GM12878 (cell line): ENCODE measurements around the gene ADPRS. TPM values are rescaled to one million over a fixed set of nuclear protein-coding genes. Genes with fewer than 3 reads are reported as not detected.
A peak's percentile ranks its signal among the peaks of the same experiment; 100 is the strongest.

Source experiments
- CBFB ChIP-seq: IDR thresholded peaks from 2 replicates; pipeline ENCODE4 v1.6.1; 2016; ENCODE audit warnings: antibody characterized with exemption, low read depth
- EED ChIP-seq: sonication (generic); IDR thresholded peaks from 2 replicates; pipeline ENCODE4 v1.6.1; 2016; ENCODE audit warnings: antibody characterized with exemption, low read depth
- EP300 ChIP-seq, 2 experiments: fragments of 150-350 bp in 1 of 2; IDR thresholded peaks; 2 replicates each; pipeline ENCODE4 v1.6.1; 2011 to 2012; ENCODE audit warnings: low read depth in 2 of 2, low read length in 2 of 2, borderline replicate concordance in 1 of 2, improper control_type of control experiment in 1 of 2, inconsistent platforms in 1 of 2; ENCODE audit not compliant: control insufficient read depth in 1 of 2
- IKZF2 ChIP-seq, 2 experiments: fragments of 450-650 bp; IDR thresholded peaks; 2 replicates each; pipeline ENCODE4 v1.6.1; 2017; ENCODE audit warnings: mild to moderate bottlenecking in 2 of 2, moderate library complexity in 2 of 2
- IRF4 ChIP-seq: IDR thresholded peaks from 2 replicates; pipeline ENCODE4 v1.6.1; 2011; ENCODE audit warnings: low read depth, low read length
- NFYB ChIP-seq: IDR thresholded peaks from 2 replicates; pipeline ENCODE4 v1.6.1; 2011; ENCODE audit warnings: low read depth, mild to moderate bottlenecking, low read length, improper control_type of control experiment, moderate library complexity; ENCODE audit not compliant: insufficient read depth
- RUNX3 ChIP-seq: IDR thresholded peaks from 2 replicates; pipeline ENCODE4 v1.6.1; 2012; ENCODE audit warnings: low read length, inconsistent platforms
- SMAD5 ChIP-seq: IDR thresholded peaks from 2 replicates; pipeline ENCODE4 v1.6.1; 2016; ENCODE audit warnings: antibody characterized with exemption, low read depth
- polyA plus RNA-seq, 11 experiments: library from polyadenylated mRNA; depleted of rRNA in 4 of 11; unstranded in 6 of 11; stranded (reverse) in 5 of 11; fragments of >200 nt; fragmentation: Nextera tagmentation in 4 of 11; fragmentation: Illumina TruSeq in 1 of 11; extraction: Ambion mirVana in 4 of 11; extraction: Trizol in 1 of 11; gene quantifications; 1 replicate in 1 of 11; 2 replicates in 10 of 11; pipeline versions ENCODE4 v1.2.1 to v1.2.3, GENCODE V29; 2011 to 2016; ENCODE audit warnings: inconsistent platforms in 2 of 11, missing spikeins in 2 of 11, low read depth in 1 of 11
- total RNA-seq, 4 experiments: library from RNA; depleted of rRNA in 3 of 4; stranded (reverse); fragments of >200 nt in 3 of 4; fragmentation: Illumina TruSeq in 1 of 4; extraction: Trizol in 1 of 4; gene quantifications; 2 replicates each; pipeline versions ENCODE4 v1.2.1 to v1.2.3, GENCODE V29; 2013 to 2021
- TF ChIP-seq, protein P1 (sequence below): IDR thresholded peaks from 2 replicates; pipeline ENCODE4 v1.6.1; 2011; ENCODE audit warnings: borderline replicate concordance, low read depth, mild to moderate bottlenecking, moderate library complexity, low read length; ENCODE audit not compliant: insufficient read depth, poor library complexity, severe bottlenecking
- TF ChIP-seq, protein P2 (sequence below): fragments of 450-650 bp; IDR thresholded peaks from 2 replicates; pipeline ENCODE4 v1.6.1; 2017; ENCODE audit warnings: mild to moderate bottlenecking, moderate library complexity
- TF ChIP-seq, protein P3 (sequence below): fragments of 450-650 bp; conservative IDR thresholded peaks from 2 replicates; pipeline ENCODE4 v1.6.1; 2017; ENCODE audit warnings: mild to moderate bottlenecking, moderate library complexity
- TF ChIP-seq, protein P4 (sequence below): IDR thresholded peaks from 2 replicates; pipeline ENCODE4 v1.6.1; 2012; ENCODE audit warnings: low read depth, low read length, improper control_type of control experiment
- TF ChIP-seq, protein P5 (sequence below): IDR thresholded peaks from 2 replicates; pipeline ENCODE4 v1.6.1; 2011; ENCODE audit warnings: low read depth, low read length, improper control_type of control experiment, borderline replicate concordance
- TF ChIP-seq, protein P6 (sequence below): fragments of 150-350 bp; IDR thresholded peaks from 2 replicates; pipeline ENCODE4 v1.6.1; 2016; ENCODE audit warnings: low read depth, low read length

ADPRS gene
- total and polyA plus RNA-seq, 10 of the 15 experiments (the other 5 are each of a cell fraction or from before 2014, with no cell fraction given), result 7.6 to 57.6 (median 39.1) TPM

DNA sequence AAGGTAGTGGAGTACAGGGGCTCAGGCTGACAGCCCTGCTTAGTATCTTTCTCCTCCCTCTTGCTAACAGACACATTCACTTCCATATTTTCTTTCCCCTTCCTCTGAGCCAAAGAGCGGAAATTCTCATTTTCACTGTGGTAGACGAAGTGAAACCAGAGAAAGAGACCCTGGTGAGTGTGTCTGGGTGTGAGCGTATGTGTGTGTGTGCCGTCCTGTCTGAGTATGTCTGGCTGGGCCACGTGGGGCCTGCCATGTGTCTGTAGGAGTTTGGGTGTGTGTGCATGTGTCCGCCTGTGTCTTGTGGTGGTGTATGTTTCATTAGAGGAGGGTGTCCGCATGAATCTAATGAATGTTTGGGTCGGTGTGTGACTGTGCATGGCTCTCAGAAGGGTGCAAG is 34.7 kb downstream of the ADPRS start (continued):
- TF ChIP-seq NFYB (no peak), RUNX3 (peak; percentile 64), IKZF2 (IDR thresholded peaks at IDR 0.05) (peak; percentile 77), IRF4 (peak; percentile 60; the same call in 1 of the 2 replicates), CBFB (no peak), EP300 (IDR thresholded peaks at IDR 0.05; ENCODE audit: borderline replicate concordance in 1 of 2, control insufficient read depth in 1 of 2, low read depth in 2 of 2, low read length in 2 of 2) (no peak), SMAD5 (no peak), EED (peak; percentile 70)
- TF ChIP-seq, protein P1, sequence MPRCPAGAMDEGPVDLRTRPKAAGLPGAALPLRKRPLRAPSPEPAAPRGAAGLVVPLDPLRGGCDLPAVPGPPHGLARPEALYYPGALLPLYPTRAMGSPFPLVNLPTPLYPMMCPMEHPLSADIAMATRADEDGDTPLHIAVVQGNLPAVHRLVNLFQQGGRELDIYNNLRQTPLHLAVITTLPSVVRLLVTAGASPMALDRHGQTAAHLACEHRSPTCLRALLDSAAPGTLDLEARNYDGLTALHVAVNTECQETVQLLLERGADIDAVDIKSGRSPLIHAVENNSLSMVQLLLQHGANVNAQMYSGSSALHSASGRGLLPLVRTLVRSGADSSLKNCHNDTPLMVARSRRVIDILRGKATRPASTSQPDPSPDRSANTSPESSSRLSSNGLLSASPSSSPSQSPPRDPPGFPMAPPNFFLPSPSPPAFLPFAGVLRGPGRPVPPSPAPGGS, result no peak
- TF ChIP-seq, protein P2, sequence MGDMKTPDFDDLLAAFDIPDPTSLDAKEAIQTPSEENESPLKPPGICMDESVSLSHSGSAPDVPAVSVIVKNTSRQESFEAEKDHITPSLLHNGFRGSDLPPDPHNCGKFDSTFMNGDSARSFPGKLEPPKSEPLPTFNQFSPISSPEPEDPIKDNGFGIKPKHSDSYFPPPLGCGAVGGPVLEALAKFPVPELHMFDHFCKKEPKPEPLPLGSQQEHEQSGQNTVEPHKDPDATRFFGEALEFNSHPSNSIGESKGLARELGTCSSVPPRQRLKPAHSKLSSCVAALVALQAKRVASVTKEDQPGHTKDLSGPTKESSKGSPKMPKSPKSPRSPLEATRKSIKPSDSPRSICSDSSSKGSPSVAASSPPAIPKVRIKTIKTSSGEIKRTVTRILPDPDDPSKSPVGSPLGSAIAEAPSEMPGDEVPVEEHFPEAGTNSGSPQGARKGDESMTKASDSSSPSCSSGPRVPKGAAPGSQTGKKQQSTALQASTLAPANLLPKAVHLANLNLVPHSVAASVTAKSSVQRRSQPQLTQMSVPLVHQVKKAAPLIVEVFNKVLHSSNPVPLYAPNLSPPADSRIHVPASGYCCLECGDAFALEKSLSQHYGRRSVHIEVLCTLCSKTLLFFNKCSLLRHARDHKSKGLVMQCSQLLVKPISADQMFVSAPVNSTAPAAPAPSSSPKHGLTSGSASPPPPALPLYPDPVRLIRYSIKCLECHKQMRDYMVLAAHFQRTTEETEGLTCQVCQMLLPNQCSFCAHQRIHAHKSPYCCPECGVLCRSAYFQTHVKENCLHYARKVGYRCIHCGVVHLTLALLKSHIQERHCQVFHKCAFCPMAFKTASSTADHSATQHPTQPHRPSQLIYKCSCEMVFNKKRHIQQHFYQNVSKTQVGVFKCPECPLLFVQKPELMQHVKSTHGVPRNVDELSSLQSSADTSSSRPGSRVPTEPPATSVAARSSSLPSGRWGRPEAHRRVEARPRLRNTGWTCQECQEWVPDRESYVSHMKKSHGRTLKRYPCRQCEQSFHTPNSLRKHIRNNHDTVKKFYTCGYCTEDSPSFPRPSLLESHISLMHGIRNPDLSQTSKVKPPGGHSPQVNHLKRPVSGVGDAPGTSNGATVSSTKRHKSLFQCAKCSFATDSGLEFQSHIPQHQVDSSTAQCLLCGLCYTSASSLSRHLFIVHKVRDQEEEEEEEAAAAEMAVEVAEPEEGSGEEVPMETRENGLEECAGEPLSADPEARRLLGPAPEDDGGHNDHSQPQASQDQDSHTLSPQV, result no peak
- TF ChIP-seq, protein P3, sequence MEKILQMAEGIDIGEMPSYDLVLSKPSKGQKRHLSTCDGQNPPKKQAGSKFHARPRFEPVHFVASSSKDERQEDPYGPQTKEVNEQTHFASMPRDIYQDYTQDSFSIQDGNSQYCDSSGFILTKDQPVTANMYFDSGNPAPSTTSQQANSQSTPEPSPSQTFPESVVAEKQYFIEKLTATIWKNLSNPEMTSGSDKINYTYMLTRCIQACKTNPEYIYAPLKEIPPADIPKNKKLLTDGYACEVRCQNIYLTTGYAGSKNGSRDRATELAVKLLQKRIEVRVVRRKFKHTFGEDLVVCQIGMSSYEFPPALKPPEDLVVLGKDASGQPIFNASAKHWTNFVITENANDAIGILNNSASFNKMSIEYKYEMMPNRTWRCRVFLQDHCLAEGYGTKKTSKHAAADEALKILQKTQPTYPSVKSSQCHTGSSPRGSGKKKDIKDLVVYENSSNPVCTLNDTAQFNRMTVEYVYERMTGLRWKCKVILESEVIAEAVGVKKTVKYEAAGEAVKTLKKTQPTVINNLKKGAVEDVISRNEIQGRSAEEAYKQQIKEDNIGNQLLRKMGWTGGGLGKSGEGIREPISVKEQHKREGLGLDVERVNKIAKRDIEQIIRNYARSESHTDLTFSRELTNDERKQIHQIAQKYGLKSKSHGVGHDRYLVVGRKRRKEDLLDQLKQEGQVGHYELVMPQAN, result no peak
- TF ChIP-seq, protein P4, sequence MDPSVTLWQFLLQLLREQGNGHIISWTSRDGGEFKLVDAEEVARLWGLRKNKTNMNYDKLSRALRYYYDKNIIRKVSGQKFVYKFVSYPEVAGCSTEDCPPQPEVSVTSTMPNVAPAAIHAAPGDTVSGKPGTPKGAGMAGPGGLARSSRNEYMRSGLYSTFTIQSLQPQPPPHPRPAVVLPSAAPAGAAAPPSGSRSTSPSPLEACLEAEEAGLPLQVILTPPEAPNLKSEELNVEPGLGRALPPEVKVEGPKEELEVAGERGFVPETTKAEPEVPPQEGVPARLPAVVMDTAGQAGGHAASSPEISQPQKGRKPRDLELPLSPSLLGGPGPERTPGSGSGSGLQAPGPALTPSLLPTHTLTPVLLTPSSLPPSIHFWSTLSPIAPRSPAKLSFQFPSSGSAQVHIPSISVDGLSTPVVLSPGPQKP, result no peak
- TF ChIP-seq, protein P5, sequence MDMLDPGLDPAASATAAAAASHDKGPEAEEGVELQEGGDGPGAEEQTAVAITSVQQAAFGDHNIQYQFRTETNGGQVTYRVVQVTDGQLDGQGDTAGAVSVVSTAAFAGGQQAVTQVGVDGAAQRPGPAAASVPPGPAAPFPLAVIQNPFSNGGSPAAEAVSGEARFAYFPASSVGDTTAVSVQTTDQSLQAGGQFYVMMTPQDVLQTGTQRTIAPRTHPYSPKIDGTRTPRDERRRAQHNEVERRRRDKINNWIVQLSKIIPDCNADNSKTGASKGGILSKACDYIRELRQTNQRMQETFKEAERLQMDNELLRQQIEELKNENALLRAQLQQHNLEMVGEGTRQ, result peak; percentile 18; the same call in 1 of the 2 replicates
- TF ChIP-seq, protein P6, sequence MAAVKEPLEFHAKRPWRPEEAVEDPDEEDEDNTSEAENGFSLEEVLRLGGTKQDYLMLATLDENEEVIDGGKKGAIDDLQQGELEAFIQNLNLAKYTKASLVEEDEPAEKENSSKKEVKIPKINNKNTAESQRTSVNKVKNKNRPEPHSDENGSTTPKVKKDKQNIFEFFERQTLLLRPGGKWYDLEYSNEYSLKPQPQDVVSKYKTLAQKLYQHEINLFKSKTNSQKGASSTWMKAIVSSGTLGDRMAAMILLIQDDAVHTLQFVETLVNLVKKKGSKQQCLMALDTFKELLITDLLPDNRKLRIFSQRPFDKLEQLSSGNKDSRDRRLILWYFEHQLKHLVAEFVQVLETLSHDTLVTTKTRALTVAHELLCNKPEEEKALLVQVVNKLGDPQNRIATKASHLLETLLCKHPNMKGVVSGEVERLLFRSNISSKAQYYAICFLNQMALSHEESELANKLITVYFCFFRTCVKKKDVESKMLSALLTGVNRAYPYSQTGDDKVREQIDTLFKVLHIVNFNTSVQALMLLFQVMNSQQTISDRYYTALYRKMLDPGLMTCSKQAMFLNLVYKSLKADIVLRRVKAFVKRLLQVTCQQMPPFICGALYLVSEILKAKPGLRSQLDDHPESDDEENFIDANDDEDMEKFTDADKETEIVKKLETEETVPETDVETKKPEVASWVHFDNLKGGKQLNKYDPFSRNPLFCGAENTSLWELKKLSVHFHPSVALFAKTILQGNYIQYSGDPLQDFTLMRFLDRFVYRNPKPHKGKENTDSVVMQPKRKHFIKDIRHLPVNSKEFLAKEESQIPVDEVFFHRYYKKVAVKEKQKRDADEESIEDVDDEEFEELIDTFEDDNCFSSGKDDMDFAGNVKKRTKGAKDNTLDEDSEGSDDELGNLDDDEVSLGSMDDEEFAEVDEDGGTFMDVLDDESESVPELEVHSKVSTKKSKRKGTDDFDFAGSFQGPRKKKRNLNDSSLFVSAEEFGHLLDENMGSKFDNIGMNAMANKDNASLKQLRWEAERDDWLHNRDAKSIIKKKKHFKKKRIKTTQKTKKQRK, result no peak
